ENCODE data around the gene IPO8. TPM values are rescaled to one million over a fixed set of nuclear protein-coding genes. Genes with fewer than 3 reads are reported as not detected.

Gene IPO8
- total and polyA plus RNA-seq, 3 donors from 2014 or later: 27.4 to 46.4 (median 37.2) TPM

DNA sequence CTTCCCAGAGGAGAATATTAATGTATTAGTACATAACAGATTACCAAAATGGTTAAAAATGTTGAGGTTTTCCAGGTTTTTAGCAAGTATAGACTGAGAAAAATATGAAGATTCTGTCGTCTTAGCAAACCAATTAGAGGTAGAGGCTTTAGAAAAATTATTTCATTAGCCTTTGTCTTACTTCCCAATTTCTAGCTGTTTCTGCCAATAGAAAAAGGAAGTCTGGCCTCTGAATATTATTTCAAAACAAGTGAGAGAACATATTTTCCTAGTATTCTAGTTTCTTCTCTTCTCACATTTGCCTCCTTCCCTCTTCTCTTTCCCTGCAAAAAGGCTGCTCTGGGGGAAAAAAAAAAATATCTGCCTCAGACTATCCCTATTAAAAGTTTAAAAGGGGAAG, 16.4 kb downstream of the IPO8 start:
- H3K36me3 ChIP-seq (ENCODE audit: low read depth, missing control alignments): no peaks in the 10 kb centered on the region

GRCh38 chr12:30678221-30678620, 17.4 kb downstream of the IPO8 start:
- H3K4me1 ChIP-seq: no peaks in the 10 kb centered on the region
- TF ChIP-seq POLR2A (IDR thresholded peaks at IDR 0.05): no peak
- TF ChIP-seq, protein P1, sequence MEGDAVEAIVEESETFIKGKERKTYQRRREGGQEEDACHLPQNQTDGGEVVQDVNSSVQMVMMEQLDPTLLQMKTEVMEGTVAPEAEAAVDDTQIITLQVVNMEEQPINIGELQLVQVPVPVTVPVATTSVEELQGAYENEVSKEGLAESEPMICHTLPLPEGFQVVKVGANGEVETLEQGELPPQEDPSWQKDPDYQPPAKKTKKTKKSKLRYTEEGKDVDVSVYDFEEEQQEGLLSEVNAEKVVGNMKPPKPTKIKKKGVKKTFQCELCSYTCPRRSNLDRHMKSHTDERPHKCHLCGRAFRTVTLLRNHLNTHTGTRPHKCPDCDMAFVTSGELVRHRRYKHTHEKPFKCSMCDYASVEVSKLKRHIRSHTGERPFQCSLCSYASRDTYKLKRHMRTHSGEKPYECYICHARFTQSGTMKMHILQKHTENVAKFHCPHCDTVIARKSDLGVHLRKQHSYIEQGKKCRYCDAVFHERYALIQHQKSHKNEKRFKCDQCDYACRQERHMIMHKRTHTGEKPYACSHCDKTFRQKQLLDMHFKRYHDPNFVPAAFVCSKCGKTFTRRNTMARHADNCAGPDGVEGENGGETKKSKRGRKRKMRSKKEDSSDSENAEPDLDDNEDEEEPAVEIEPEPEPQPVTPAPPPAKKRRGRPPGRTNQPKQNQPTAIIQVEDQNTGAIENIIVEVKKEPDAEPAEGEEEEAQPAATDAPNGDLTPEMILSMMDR (IDR thresholded peaks at IDR 0.05): no peak
- 80 to 92% methylated on average over 1 of the region's 1 CpG for WGBS, 2 donors
- intact Hi-C loops (cut with DNase I; ENCODE audit: low total_unique reads): no loop called here
- no peaks in the 10 kb centered on the region for H3K36me3 ChIP-seq (ENCODE audit: low read depth, missing control alignments)
- no peak for DNase-seq
- no peak overlapping the region for H3K4me3 ChIP-seq
- no peaks in the 10 kb centered on the region for H3K27me3 ChIP-seq
- no peak overlapping the region for H3K27ac ChIP-seq
- no peaks in the 10 kb centered on the region for H3K9me3 ChIP-seq

More for the DNA sequence above, 16.4 kb downstream of the IPO8 start:
- Histone ChIP-seq H3K4me3 (no peak overlapping the region), H3K9me3 (no peaks in the 10 kb centered on the region), H3K4me1 (no peaks in the 10 kb centered on the region), H3K27ac (no peak overlapping the region), H3K27me3 (no peaks in the 10 kb centered on the region)
- WGBS, 2 donors: 82 to 93% methylated on average over 1 of the region's 1 CpG
- TF ChIP-seq, protein P1 (IDR thresholded peaks at IDR 0.05): no peak
- TF ChIP-seq POLR2A (IDR thresholded peaks at IDR 0.05): no peak
- DNase-seq: no peak
- intact Hi-C loops (cut with DNase I; ENCODE audit: low total_unique reads): no loop called here

DNA sequence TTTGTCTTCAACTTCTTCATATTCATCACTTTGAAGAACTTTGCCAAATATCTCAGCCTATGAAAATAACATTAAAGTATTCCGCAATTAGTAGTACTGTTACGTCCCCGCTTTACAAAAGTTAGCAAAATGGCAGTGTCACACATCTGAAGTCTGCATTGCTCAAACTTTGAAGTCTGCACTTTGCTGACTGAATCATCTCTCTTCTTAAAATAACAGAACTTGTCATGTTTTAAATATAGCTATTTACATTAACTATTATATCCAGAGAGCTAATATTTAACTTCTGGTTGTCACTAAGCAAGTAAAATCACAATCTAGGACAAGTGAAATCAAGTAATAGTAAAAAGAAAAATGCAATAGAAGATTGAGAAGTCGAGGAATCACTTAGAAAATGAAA, 34.5 kb downstream of the IPO8 start:
- no peaks in the 10 kb centered on the region for H3K36me3 ChIP-seq (ENCODE audit: low read depth, missing control alignments)
- intact Hi-C loops (cut with DNase I; ENCODE audit: low total_unique reads): no loop called here
- WGBS, 2 donors: 84 to 96% methylated on average over 4 of the region's 4 CpGs

DNA sequence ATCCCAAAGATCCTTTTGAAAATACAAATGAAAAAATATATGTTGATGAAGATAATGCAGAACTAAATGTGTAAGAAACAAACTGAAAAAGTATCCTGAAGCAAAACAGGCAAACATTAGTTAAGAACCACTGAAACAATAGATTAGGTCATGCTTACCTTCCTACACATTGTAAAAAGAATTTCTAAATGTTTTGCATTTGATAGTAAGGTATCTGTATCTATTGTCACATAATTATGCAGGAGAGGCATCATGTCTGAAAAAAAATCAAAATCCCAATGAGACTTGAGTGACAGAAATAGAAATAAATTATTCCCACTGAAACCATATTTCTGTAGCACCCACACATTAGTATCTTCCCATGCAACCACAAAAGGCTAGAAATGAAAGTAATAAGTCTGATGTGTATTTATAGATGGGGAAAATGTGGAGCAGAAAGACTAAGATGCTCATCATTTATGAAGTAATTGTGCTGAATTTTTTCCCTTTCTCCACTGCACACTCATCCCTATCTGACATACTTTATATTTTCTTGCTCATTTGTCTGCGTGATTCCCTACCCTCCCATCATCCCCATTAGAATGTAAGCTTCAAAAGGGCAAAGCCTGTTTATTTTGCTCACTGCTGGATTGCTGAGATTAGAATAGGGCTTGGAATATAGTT, 43.5 kb downstream of the IPO8 start:
- intact Hi-C loops (cut with DNase I; ENCODE audit: low total_unique reads): no loop called here

More for the DNA sequence above, 34.5 kb downstream of the IPO8 start:
- no peak overlapping the region for H3K27ac ChIP-seq
- H3K4me1 ChIP-seq: no peaks in the 10 kb centered on the region
- H3K4me3 ChIP-seq: no peak overlapping the region
- no peaks in the 10 kb centered on the region for H3K27me3 ChIP-seq
- no peak for TF ChIP-seq POLR2A (IDR thresholded peaks at IDR 0.05)
- TF ChIP-seq, protein P1 (IDR thresholded peaks at IDR 0.05): no peak
- no peak for DNase-seq
- H3K9me3 ChIP-seq: no peaks in the 10 kb centered on the region

More for the DNA sequence above, 43.5 kb downstream of the IPO8 start:
- no peaks in the 10 kb centered on the region for H3K36me3 ChIP-seq (ENCODE audit: low read depth, missing control alignments)
- WGBS, 2 donors: 98 to 100% methylated on average over 1 of the region's 1 CpG
- no peaks in the 10 kb centered on the region for H3K27me3 ChIP-seq
- no peak overlapping the region for H3K27ac ChIP-seq
- no peaks in the 10 kb centered on the region for H3K4me1 ChIP-seq
- TF ChIP-seq, protein P1 (IDR thresholded peaks at IDR 0.05): no peak
- TF ChIP-seq POLR2A (IDR thresholded peaks at IDR 0.05): no peak
- DNase-seq: no peak
- H3K4me3 ChIP-seq: no peak overlapping the region
- no peaks in the 10 kb centered on the region for H3K9me3 ChIP-seq
